Measurements from ENCODE around the gene SORCS2.

Gene SORCS2

DNA sequence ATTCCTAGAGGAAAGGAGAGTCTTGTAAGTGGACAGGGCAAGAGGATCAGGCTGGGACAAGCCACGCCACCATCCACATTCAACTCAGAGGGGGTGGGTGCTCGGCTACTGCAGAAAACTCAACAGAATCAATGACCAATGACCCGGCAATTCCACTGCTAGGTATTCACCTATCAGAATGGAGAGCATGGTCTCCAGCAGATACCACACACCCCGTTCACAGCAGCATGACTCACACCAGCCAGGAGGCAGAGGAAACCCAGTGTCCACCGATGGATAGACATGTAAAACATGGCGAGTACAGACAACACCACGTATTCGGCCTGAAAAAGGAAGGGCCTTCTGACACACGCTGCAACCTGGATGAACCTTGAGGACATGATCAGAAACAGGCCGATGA is 571.5 kb downstream of the SORCS2 start:
- Histone ChIP-seq H3K9ac (ENCODE audit: low read length in 2 of 2) (no peak overlapping the region), H3K4me1 (ENCODE audit: control insufficient read depth, insufficient read depth, low read length) (peaks cover 22% of the 10 kb centered on the region), H3K27me3 (ENCODE audit: control insufficient read depth in 1 of 2, insufficient read depth in 2 of 2, low read length in 2 of 2) (no peaks in the 10 kb centered on the region), H3K4me3 (ENCODE audit: low read length in 2 of 2) (no peak overlapping the region), H3K9me3 (ENCODE audit: control insufficient read depth in 2 of 2, low read length in 2 of 2) (no peaks in the 10 kb centered on the region), H3K36me3 (ENCODE audit: control insufficient read depth in 2 of 2, insufficient read depth in 2 of 2, low read length in 2 of 2) (peaks cover 19 to 33% of the 10 kb centered on the region in 2 donors), H3K27ac (ENCODE audit: low read length) (no peak overlapping the region)

DNA sequence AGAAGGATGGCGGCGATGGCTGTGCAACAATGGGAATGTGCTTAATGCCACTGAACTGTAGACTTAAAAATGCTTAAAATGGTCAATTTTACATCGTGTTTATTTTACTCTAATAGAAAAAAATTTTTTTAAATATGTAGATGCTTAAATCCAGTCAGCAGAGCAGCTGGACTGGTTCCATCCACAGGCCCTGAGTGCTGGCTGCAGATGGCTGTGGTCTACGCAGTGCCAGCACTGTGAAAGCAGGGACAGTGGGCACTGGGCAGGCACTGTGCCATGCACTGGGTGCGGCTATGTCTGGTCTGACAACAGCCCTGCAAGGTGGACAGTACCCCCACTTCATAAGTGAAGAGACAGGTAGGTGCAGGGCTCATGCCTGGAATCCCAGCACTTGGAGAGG is 572.1 kb downstream of the SORCS2 start:
- Histone ChIP-seq H3K36me3 (ENCODE audit: control insufficient read depth in 2 of 2, insufficient read depth in 2 of 2, low read length in 2 of 2) (peaks cover 21 to 34% of the 10 kb centered on the region in 2 donors), H3K4me3 (ENCODE audit: low read length in 2 of 2) (no peak overlapping the region), H3K9ac (ENCODE audit: low read length in 2 of 2) (no peak overlapping the region), H3K4me1 (ENCODE audit: control insufficient read depth, insufficient read depth, low read length) (peaks cover 28% of the 10 kb centered on the region), H3K27ac (ENCODE audit: low read length) (no peak overlapping the region), H3K27me3 (ENCODE audit: control insufficient read depth in 1 of 2, insufficient read depth in 2 of 2, low read length in 2 of 2) (no peaks in the 10 kb centered on the region), H3K9me3 (ENCODE audit: control insufficient read depth in 2 of 2, low read length in 2 of 2) (no peaks in the 10 kb centered on the region)

DNA sequence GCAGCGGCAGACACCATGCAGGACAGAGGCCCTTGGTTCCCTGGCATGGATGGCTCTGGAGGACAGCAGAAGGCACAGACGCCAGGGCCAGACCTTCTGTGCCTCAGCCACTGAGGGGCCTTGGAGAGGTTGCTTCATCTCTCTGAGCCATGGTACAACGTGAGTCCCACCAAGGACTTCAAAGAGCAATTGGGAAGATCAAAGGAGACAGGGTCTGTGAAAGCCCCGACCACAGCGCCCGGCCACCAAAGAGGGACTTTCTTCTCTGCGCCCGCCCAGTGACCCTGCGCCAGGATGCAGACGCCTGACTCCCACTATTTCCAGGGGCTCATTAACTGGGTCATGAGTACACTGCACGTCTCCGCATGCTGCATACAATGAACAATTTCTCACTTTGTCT is 573.3 kb downstream of the SORCS2 start:
- Histone ChIP-seq H3K9me3 (ENCODE audit: control insufficient read depth in 2 of 2, low read length in 2 of 2) (no peaks in the 10 kb centered on the region), H3K27ac (ENCODE audit: low read length) (no peak overlapping the region), H3K4me3 (ENCODE audit: low read length in 2 of 2) (no peak overlapping the region), H3K9ac (ENCODE audit: low read length in 2 of 2) (no peak overlapping the region), H3K4me1 (ENCODE audit: control insufficient read depth, insufficient read depth, low read length) (peaks cover 35% of the 10 kb centered on the region), H3K27me3 (ENCODE audit: control insufficient read depth in 1 of 2, insufficient read depth in 2 of 2, low read length in 2 of 2) (no peaks in the 10 kb centered on the region), H3K36me3 (ENCODE audit: control insufficient read depth in 2 of 2, insufficient read depth in 2 of 2, low read length in 2 of 2) (peaks cover 25 to 37% of the 10 kb centered on the region in 2 donors)

DNA sequence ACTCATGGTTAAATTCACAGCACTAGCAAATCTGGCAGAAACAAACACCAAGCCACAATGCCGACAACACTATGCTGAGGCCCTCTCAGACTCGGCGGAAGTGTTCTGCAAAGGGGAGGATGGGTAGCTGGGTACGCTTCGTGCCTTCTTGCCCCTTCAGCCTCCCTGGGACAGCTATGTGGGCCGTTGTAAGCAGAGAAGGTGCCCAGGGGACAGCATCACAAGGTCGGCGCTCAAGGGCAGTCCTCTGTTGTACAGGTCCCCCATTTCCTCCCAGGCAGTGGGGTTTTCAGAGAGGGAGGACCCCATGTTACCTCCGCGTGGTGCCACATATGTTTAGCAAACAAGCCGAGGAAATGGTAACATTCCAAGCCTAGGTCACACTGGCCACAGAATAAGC is 573.7 kb downstream of the SORCS2 start:
- Histone ChIP-seq H3K4me3 (ENCODE audit: low read length in 2 of 2) (no peak overlapping the region), H3K4me1 (ENCODE audit: control insufficient read depth, insufficient read depth, low read length) (peaks cover 36% of the 10 kb centered on the region), H3K27ac (ENCODE audit: low read length) (no peak overlapping the region), H3K36me3 (ENCODE audit: control insufficient read depth in 2 of 2, insufficient read depth in 2 of 2, low read length in 2 of 2) (peaks cover 25 to 40% of the 10 kb centered on the region in 2 donors), H3K9me3 (ENCODE audit: control insufficient read depth in 2 of 2, low read length in 2 of 2) (no peaks in the 10 kb centered on the region), H3K9ac (ENCODE audit: low read length in 2 of 2) (no peak overlapping the region), H3K27me3 (ENCODE audit: control insufficient read depth in 1 of 2, insufficient read depth in 2 of 2, low read length in 2 of 2) (no peaks in the 10 kb centered on the region)

DNA sequence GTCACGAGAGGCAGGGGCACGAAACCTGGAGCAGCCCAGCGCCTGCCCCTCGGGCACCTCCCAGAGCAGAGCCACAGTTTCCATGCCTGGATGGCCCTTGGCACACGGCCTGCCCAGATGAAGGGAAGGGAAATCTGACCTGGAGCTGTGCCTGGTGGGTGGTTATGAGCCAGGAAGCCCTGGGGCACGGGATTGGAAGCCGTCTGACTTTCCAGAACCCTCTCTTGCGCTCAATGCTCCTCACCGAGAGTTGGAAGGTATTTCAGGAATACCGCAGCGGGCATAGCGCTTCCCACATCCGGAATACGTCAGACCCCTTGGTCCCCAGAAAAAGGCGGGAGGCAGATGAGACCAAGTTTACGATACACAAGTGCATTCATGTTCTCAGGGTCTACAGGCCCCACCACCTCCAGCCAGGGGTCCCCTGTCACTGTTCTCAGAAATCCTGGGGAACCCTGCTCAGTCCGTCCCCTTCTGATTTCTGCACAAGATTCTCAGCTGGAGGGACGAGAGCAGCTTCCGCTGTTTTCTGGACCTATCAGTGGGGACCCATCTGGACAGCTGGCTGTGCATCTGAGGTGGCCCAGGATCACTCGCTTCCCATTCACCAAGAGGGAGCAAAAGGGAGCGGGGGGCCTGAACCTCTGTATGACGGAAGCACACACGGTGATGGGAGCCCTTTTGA is 574.5 kb downstream of the SORCS2 start:
- H3K36me3 ChIP-seq (ENCODE audit: control insufficient read depth in 2 of 2, insufficient read depth in 2 of 2, low read length in 2 of 2), result peaks cover 23 to 40% of the 10 kb centered on the region in 2 donors
- H3K27ac ChIP-seq (ENCODE audit: low read length), result peak overlapping the region; percentile 24
- H3K9ac ChIP-seq (ENCODE audit: low read length in 2 of 2), result no peak overlapping the region

DNA sequence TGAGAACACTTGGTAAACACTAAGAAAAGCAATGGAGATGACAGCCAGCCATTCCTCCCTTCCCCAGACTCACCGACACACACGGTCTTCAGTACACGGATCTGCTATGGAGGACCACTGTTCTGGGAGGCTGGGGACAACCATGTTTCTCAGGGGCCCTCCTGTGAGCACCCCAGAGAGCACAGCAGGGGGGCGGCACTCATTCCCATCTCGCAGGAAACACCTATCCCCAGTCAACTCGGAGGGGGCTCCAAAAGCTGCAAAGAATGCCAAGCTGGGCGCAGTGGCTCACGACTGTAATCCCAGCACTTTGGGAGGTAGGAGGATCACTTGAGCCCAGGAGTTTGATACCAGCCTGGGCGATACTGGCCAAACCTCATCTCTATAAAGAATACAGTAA is 575.2 kb downstream of the SORCS2 start:
- H3K36me3 ChIP-seq (ENCODE audit: control insufficient read depth in 2 of 2, insufficient read depth in 2 of 2, low read length in 2 of 2), result peaks cover 27 to 41% of the 10 kb centered on the region in 2 donors
- no peaks in the 10 kb centered on the region for H3K27me3 ChIP-seq (ENCODE audit: control insufficient read depth in 1 of 2, insufficient read depth in 2 of 2, low read length in 2 of 2)
- H3K27ac ChIP-seq (ENCODE audit: low read length), result peak overlapping the region; percentile 24
- peaks cover 46% of the 10 kb centered on the region for H3K4me1 ChIP-seq (ENCODE audit: control insufficient read depth, insufficient read depth, low read length)
- H3K4me3 ChIP-seq (ENCODE audit: low read length in 2 of 2), result no peak overlapping the region
- H3K9me3 ChIP-seq (ENCODE audit: control insufficient read depth in 2 of 2, low read length in 2 of 2), result no peaks in the 10 kb centered on the region
- no peak overlapping the region for H3K9ac ChIP-seq (ENCODE audit: low read length in 2 of 2)

More for the DNA sequence above, 574.5 kb downstream of the SORCS2 start:
- Histone ChIP-seq H3K9me3 (ENCODE audit: control insufficient read depth in 2 of 2, low read length in 2 of 2) (no peaks in the 10 kb centered on the region), H3K4me3 (ENCODE audit: low read length in 2 of 2) (no peak overlapping the region), H3K4me1 (ENCODE audit: control insufficient read depth, insufficient read depth, low read length) (peaks cover 40% of the 10 kb centered on the region), H3K27me3 (ENCODE audit: control insufficient read depth in 1 of 2, insufficient read depth in 2 of 2, low read length in 2 of 2) (no peaks in the 10 kb centered on the region)

DNA sequence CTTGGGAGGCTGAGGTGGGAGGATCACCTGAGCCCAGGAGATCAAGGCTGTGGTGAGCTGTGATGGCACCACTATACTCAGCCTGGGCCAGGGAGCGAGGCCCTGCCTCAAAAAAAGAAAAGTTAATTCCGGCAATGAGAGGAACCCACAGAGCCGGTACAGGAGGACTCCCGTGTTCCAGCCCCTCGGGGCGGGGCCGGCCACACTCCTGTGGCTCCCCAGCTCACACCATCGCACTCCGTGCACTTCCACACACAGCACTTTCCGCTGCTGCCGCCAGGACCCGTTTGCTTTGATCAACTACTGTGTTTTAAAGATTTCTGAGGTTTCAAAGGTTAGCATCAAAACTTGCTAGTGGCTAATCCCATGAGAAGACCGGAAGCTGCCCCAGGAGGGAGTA is 575.6 kb downstream of the SORCS2 start:
- Histone ChIP-seq H3K9me3 (ENCODE audit: control insufficient read depth in 2 of 2, low read length in 2 of 2) (no peaks in the 10 kb centered on the region), H3K4me3 (ENCODE audit: low read length in 2 of 2) (no peak overlapping the region), H3K27ac (ENCODE audit: low read length) (no peak overlapping the region), H3K9ac (ENCODE audit: low read length in 2 of 2) (no peak overlapping the region), H3K4me1 (ENCODE audit: control insufficient read depth, insufficient read depth, low read length) (peaks cover 50% of the 10 kb centered on the region), H3K36me3 (ENCODE audit: control insufficient read depth in 2 of 2, insufficient read depth in 2 of 2, low read length in 2 of 2) (peaks cover 27 to 44% of the 10 kb centered on the region in 2 donors), H3K27me3 (ENCODE audit: control insufficient read depth in 1 of 2, insufficient read depth in 2 of 2, low read length in 2 of 2) (no peaks in the 10 kb centered on the region)

DNA sequence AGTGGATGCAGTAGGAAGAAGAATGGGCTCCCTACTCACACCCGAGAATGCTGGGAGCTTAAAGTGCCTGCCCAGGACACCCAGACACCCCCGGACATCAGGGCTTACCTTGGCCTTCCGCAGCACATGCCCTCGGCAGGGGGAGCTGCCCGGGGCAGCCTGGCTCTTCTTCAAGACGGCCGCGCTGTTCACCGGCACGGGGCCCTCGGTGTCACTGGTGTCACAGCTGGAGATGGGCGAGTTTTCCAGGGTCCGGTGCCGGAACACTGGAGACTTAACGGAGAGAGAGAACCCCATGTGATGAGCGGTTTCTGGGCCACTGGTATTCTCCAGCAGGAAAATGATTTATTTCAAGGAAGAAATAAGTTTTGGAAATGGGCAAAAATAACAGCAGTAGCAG is 576.4 kb downstream of the SORCS2 start:
- H3K9me3 ChIP-seq (ENCODE audit: control insufficient read depth in 2 of 2, low read length in 2 of 2), result no peaks in the 10 kb centered on the region
- H3K27me3 ChIP-seq (ENCODE audit: control insufficient read depth in 1 of 2, insufficient read depth in 2 of 2, low read length in 2 of 2), result no peaks in the 10 kb centered on the region
- H3K9ac ChIP-seq (ENCODE audit: low read length in 2 of 2), result no peak overlapping the region
- peaks cover 57% of the 10 kb centered on the region for H3K4me1 ChIP-seq (ENCODE audit: control insufficient read depth, insufficient read depth, low read length)
- H3K4me3 ChIP-seq (ENCODE audit: low read length in 2 of 2), result no peak overlapping the region
- no peak overlapping the region for H3K27ac ChIP-seq (ENCODE audit: low read length)
- H3K36me3 ChIP-seq (ENCODE audit: control insufficient read depth in 2 of 2, insufficient read depth in 2 of 2, low read length in 2 of 2), result peaks cover 28 to 46% of the 10 kb centered on the region in 2 donors

DNA sequence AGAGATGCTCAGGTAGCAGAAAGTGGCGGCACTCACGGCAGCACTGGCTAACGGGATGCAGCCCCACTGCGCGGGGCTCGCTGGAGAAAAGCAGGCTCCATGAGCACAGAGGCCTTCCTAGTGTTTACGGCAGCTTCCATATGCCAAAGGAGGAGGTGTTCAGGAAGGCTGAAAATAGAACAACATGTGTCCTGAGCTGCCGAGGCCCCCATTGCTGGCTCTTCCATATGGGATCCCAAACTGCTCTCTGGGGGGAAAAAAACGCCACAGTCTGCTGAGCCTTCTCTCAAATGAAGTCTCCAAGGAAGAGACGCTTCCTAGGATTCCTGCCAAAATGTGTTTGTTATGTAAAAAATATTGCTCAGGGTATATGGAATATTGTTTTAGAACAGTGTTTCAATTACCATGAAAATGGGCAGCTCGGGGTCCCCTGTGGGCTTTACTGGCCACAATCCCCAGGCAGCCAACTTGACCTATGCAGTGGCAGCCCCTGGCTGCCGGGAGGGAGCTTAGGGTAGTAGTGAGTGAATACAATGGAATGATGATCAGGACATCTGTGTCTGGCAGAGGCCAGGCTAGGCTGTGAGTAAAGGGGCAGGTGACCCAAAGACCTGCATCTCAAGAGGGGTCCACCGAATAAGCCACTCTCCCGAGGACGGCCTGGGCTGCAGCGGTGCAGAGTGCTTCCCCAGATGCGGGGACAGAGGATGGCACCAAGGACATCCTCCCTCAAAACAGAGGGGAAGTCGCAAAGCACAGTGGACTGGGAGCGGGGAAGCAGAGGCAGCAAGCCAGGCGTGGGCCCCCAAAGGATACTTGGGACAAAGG is 577.3 kb downstream of the SORCS2 start:
- Histone ChIP-seq H3K27ac (ENCODE audit: low read length) (no peak overlapping the region), H3K27me3 (ENCODE audit: control insufficient read depth in 1 of 2, insufficient read depth in 2 of 2, low read length in 2 of 2) (no peaks in the 10 kb centered on the region), H3K9me3 (ENCODE audit: control insufficient read depth in 2 of 2, low read length in 2 of 2) (no peaks in the 10 kb centered on the region), H3K4me3 (ENCODE audit: low read length in 2 of 2) (no peak overlapping the region), H3K36me3 (ENCODE audit: control insufficient read depth in 2 of 2, insufficient read depth in 2 of 2, low read length in 2 of 2) (peaks cover 33 to 52% of the 10 kb centered on the region in 2 donors), H3K9ac (ENCODE audit: low read length in 2 of 2) (no peak overlapping the region), H3K4me1 (ENCODE audit: control insufficient read depth, insufficient read depth, low read length) (peaks cover 55% of the 10 kb centered on the region)

DNA sequence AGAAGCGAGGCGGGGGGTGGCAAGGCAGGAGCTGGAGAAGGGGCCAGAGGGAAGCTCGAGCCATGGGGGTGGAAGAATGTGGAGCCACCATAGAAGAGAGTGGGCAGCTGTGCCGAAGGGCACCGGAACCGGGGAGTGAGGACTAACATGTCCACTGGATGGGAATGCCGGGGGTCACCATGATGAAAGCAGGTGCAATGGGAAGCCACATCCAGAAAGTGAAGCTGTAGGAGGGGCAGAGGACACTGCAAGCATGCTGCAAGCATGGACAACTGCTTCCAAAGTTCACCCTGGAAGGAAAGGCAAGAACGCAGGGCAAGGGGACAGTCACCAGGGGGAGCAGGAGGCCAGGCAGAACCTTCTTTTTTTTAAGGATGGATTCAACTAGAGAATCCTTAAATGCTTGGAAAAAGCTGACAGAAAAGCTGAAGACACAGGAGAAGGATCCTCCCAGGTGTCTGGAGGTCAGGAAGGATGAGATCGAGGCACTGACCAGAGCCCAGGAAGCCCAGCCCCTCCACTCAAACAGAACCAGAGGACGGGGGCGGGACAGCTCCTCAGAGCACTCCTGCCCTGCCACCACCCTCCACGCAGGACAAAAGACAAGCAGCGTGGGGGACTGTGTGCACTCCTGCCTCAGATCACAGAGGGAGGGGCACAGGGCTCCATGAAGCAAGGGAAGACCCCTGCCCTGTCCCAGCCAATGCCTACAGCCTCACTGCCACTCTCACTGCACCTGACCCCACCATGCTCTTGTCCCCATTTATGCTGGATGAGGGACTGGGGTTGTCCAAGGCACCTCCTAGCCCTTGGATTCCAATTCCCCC is 578.1 kb downstream of the SORCS2 start:
- Histone ChIP-seq H3K27ac (ENCODE audit: low read length) (no peak overlapping the region), H3K9ac (ENCODE audit: low read length in 2 of 2) (no peak overlapping the region), H3K4me1 (ENCODE audit: control insufficient read depth, insufficient read depth, low read length) (peaks cover 55% of the 10 kb centered on the region)

More for the DNA sequence above, 578.1 kb downstream of the SORCS2 start:
- H3K4me3 ChIP-seq (ENCODE audit: low read length in 2 of 2), result no peak overlapping the region
- peaks cover 29 to 50% of the 10 kb centered on the region in 2 donors for H3K36me3 ChIP-seq (ENCODE audit: control insufficient read depth in 2 of 2, insufficient read depth in 2 of 2, low read length in 2 of 2)
- H3K9me3 ChIP-seq (ENCODE audit: control insufficient read depth in 2 of 2, low read length in 2 of 2), result no peaks in the 10 kb centered on the region
- H3K27me3 ChIP-seq (ENCODE audit: control insufficient read depth in 1 of 2, insufficient read depth in 2 of 2, low read length in 2 of 2), result no peaks in the 10 kb centered on the region

Measured in stomach smooth muscle (tissue), 2 donors.